HL-60 (cell line): Measurements from ENCODE around the gene MRPL2.

ENCODE experiments used
- CTCF ChIP-seq: IDR thresholded peaks from one replicate; pipeline ENCODE4 v1.5.1; 2011; ENCODE audit warnings: low read length, control low read depth, inconsistent platforms; ENCODE audit not compliant: insufficient read depth
- GABPA ChIP-seq: IDR thresholded peaks from 2 replicates; pipeline ENCODE4 v1.6.1; 2012; ENCODE audit warnings: low read depth

GRCh38 chr6:43081043-43081442 lies 21.8 kb upstream of the MRPL2 start:
- TF ChIP-seq CTCF: no peak
- TF ChIP-seq GABPA: no peak
